GM21737 (cell line): ENCODE results near the gene TNS3.
A peak's percentile ranks its signal among the peaks of the same experiment; 100 is the strongest.

Experiments
- ATAC-seq: cut with Tn5 transposase; IDR thresholded peaks from one replicate; pipeline ENCODE4 v1.9.1; 2021; ENCODE audit warnings: mild to moderate bottlenecking, moderate library complexity; ENCODE audit not compliant: unreplicated experiment

Gene TNS3

GRCh38 chr7:47322731-47323130 lies 259.2 kb downstream of the TNS3 start:
- no peak for ATAC-seq

GRCh38 chr7:47320296-47320695 lies 261.6 kb downstream of the TNS3 start:
- no peak for ATAC-seq

- ATAC-seq = peak; percentile 60
These were observed 263.3 kb downstream of the TNS3 start for GRCh38 chr7:47318395-47319182.

GRCh38 chr7:47317487-47317886 lies 264.4 kb downstream of the TNS3 start:
- ATAC-seq = no peak

- no peak for ATAC-seq
These were observed 266.9 kb downstream of the TNS3 start for GRCh38 chr7:47314728-47315607.

GRCh38 chr7:47314248-47314647 lies 267.7 kb downstream of the TNS3 start:
- no peak for ATAC-seq

- no peak for ATAC-seq
These were observed 268.3 kb downstream of the TNS3 start for GRCh38 chr7:47313564-47313963.

GRCh38 chr7:47311891-47312290 lies 270.0 kb downstream of the TNS3 start:
- no peak for ATAC-seq

- ATAC-seq = no peak
These were observed 271.9 kb downstream of the TNS3 start for GRCh38 chr7:47310020-47310419.

- ATAC-seq = no peak
These were observed 273.1 kb downstream of the TNS3 start for GRCh38 chr7:47308808-47309207.

- ATAC-seq = no peak
These were observed 274.6 kb downstream of the TNS3 start for GRCh38 chr7:47307311-47307710.

- ATAC-seq = no peak
These were observed 276.9 kb downstream of the TNS3 start for GRCh38 chr7:47304727-47305719.

- ATAC-seq = no peak
These were observed 278.0 kb downstream of the TNS3 start for GRCh38 chr7:47303695-47304453.

GRCh38 chr7:47303014-47303694 lies 278.8 kb downstream of the TNS3 start:
- ATAC-seq = no peak

GRCh38 chr7:47302560-47302959 lies 279.4 kb downstream of the TNS3 start:
- no peak for ATAC-seq

GRCh38 chr7:47301657-47302295 lies 280.1 kb downstream of the TNS3 start:
- no peak for ATAC-seq

- no peak for ATAC-seq
These were observed 280.8 kb downstream of the TNS3 start for GRCh38 chr7:47301105-47301477.

- ATAC-seq = no peak
These were observed 281.3 kb downstream of the TNS3 start for GRCh38 chr7:47300472-47301104.

GRCh38 chr7:47299496-47299895 lies 282.4 kb downstream of the TNS3 start:
- ATAC-seq = no peak
